Fibroblast of lung (primary cell): ENCODE measurements around the gene NCR2. TPM values are rescaled to one million over a fixed set of nuclear protein-coding genes. Genes with fewer than 3 reads are reported as not detected.

ENCODE experiments used
- DNase-seq, 2 donors: peaks; one replicate each; pipeline versions ENCODE4 v3.0.0 to v3.0.0-alpha.2; 2010; ENCODE audit warnings: low read depth in 2 of 2
- H2AFZ ChIP-seq: 2 replicates; pipeline ENCODE4 v1.5.1; 2012; ENCODE audit warnings: low read length, control low read depth, inconsistent platforms
- H3K27ac ChIP-seq: 2 replicates; pipeline ENCODE4 v1.5.1; 2011; ENCODE audit warnings: low read length, control low read depth; ENCODE audit not compliant: insufficient read depth
- H3K27me3 ChIP-seq: 2 replicates; pipeline ENCODE4 v1.5.1; 2011; ENCODE audit warnings: mild to moderate bottlenecking, low read length; ENCODE audit not compliant: control insufficient read depth, insufficient read depth
- H3K36me3 ChIP-seq: 2 replicates; pipeline ENCODE4 v1.5.1; 2011; ENCODE audit warnings: low read length; ENCODE audit not compliant: control insufficient read depth, insufficient read depth
- H3K4me1 ChIP-seq: 2 replicates; pipeline ENCODE4 v1.5.1; 2011; ENCODE audit warnings: low read length; ENCODE audit not compliant: control insufficient read depth, insufficient read depth; ENCODE audit errors: extremely low read depth
- H3K4me2 ChIP-seq: 2 replicates; pipeline ENCODE4 v1.5.1; 2011; ENCODE audit warnings: low read length, control low read depth; ENCODE audit not compliant: insufficient read depth; ENCODE audit errors: extremely low read depth
- H3K4me3 ChIP-seq, 4 experiments: fragments of 200-600 bp in 1 of 4; sonication (generic) in 1 of 4; replicated peaks in 1 of 4; 2 replicates each; pipeline ENCODE4 v1.5.1; 2011 to 2016; ENCODE audit warnings: low read length in 4 of 4, low read depth in 3 of 4, mild to moderate bottlenecking in 3 of 4, control low read depth in 2 of 4, inconsistent platforms in 1 of 4, mixed read lengths in 1 of 4; ENCODE audit not compliant: insufficient read depth in 1 of 4; ENCODE audit errors: control extremely low read depth in 1 of 4
- H3K79me2 ChIP-seq: 2 replicates; pipeline ENCODE4 v1.5.1; 2012; ENCODE audit warnings: mild to moderate bottlenecking, low read length, inconsistent platforms; ENCODE audit not compliant: control insufficient read depth, insufficient read depth
- H3K9ac ChIP-seq: 2 replicates; pipeline ENCODE4 v1.5.1; 2011; ENCODE audit warnings: mild to moderate bottlenecking, low read length, control low read depth; ENCODE audit not compliant: insufficient read depth
- H3K9me3 ChIP-seq: 2 replicates; pipeline ENCODE4 v1.5.1; 2012; ENCODE audit warnings: low read depth, low read length; ENCODE audit not compliant: control insufficient read depth, insufficient read depth
- H4K20me1 ChIP-seq: 2 replicates; pipeline ENCODE4 v1.5.1; 2011; ENCODE audit warnings: low read length; ENCODE audit not compliant: control insufficient read depth, insufficient read depth; ENCODE audit errors: extremely low read depth
- EZH2 ChIP-seq: IDR thresholded peaks from 2 replicates; pipeline ENCODE4 v1.5.1; 2012; ENCODE audit warnings: low read length, control low read depth, mild to moderate bottlenecking; ENCODE audit errors: missing control alignments
- polyA plus RNA-seq, 2 donors: library from polyadenylated mRNA; depleted of rRNA in 1 of 2; stranded (reverse) in 1 of 2; unstranded in 1 of 2; fragments of >200 nt; gene quantifications; 2 replicates each; pipeline ENCODE4 v1.2.1, GENCODE V29; 2011 to 2012; ENCODE audit warnings: missing spikeins in 1 of 2
- total RNA-seq: library from RNA; depleted of rRNA; stranded (reverse); fragments of >200 nt; gene quantifications from 2 replicates; pipeline ENCODE4 v1.2.1, GENCODE V29; 2014
- TF ChIP-seq, protein P1 (sequence below), 2 donors: IDR thresholded peaks in 1 of 2; conservative IDR thresholded peaks in 1 of 2; 1 replicate in 1 of 2; 2 replicates in 1 of 2; pipeline ENCODE4 v1.5.1; 2011 to 2012; ENCODE audit warnings: low read length in 2 of 2, control low read depth in 1 of 2, inconsistent platforms in 1 of 2, low read depth in 1 of 2, mild to moderate bottlenecking in 1 of 2

The NCR2 gene
- total and polyA plus RNA-seq, 2 donors (not counting 1 experiment from before 2014, with no cell fraction given), result not detected

DNA sequence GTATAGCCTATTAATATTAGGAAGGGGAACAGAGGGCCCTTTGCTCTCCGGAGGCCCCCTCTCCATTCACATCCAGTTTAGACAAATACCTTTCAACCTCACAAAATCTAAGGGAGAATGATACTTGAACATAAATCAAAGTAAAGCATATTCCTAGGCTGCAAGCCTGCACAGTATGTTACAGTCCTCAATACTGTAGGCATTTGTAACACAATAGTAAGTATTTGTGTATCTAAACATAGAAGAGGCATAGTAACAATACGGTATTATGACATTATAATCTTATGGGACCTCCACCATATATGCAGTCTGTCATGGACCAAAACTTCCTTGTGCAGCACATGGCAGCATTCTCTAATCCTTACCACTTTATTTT is 46.7 kb upstream of the NCR2 start:
- Histone ChIP-seq H3K27ac (no peak overlapping the region), H3K79me2 (no peaks in the 10 kb centered on the region), H3K27me3 (no peaks in the 10 kb centered on the region), H3K9me3 (no peaks in the 10 kb centered on the region), H3K36me3 (no peaks in the 10 kb centered on the region), H4K20me1 (no peaks in the 10 kb centered on the region), H2AFZ (no peak overlapping the region), H3K4me1 (no peaks in the 10 kb centered on the region), H3K4me2 (no peak overlapping the region), H3K9ac (no peak overlapping the region), H3K4me3 (no peak overlapping the region)
- no peak for TF ChIP-seq EZH2
- TF ChIP-seq, protein P1, sequence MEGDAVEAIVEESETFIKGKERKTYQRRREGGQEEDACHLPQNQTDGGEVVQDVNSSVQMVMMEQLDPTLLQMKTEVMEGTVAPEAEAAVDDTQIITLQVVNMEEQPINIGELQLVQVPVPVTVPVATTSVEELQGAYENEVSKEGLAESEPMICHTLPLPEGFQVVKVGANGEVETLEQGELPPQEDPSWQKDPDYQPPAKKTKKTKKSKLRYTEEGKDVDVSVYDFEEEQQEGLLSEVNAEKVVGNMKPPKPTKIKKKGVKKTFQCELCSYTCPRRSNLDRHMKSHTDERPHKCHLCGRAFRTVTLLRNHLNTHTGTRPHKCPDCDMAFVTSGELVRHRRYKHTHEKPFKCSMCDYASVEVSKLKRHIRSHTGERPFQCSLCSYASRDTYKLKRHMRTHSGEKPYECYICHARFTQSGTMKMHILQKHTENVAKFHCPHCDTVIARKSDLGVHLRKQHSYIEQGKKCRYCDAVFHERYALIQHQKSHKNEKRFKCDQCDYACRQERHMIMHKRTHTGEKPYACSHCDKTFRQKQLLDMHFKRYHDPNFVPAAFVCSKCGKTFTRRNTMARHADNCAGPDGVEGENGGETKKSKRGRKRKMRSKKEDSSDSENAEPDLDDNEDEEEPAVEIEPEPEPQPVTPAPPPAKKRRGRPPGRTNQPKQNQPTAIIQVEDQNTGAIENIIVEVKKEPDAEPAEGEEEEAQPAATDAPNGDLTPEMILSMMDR (conservative IDR thresholded peaks at IDR 0.05 in 1 of 2, IDR thresholded peaks at IDR 0.05 in 1 of 2; ENCODE audit: low read depth in 1 of 2, low read length in 2 of 2), result no peak
- no peak for DNase-seq

DNA sequence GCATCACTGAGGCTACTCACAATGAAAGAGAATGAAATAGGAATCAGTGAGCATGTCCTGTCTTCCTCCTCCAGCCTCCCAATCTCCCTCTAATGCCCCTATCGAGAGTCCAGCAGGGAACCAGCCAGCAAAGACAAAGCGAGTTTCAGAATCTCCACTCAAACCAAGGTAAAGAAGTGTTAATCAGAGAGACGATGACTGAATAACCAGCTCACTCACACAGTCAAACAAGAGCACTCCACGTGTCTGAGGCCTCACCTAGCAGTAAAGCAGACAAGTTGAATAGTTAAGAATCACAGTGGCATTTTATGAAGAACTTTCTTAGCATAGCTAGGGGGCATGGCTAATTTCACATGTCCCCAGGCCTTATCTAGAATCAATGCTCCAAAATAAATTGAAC is 45.6 kb upstream of the NCR2 start:
- TF ChIP-seq, protein P1 (conservative IDR thresholded peaks at IDR 0.05 in 1 of 2, IDR thresholded peaks at IDR 0.05 in 1 of 2; ENCODE audit: low read depth in 1 of 2, low read length in 2 of 2), result no peak
- no peak for TF ChIP-seq EZH2
- DNase-seq, result no peak
- Histone ChIP-seq H3K27me3 (no peaks in the 10 kb centered on the region), H3K36me3 (no peaks in the 10 kb centered on the region), H3K9ac (no peak overlapping the region), H3K4me2 (no peak overlapping the region), H3K4me1 (no peaks in the 10 kb centered on the region), H3K79me2 (no peaks in the 10 kb centered on the region), H2AFZ (no peak overlapping the region), H3K9me3 (no peaks in the 10 kb centered on the region), H3K4me3 (no peak overlapping the region), H4K20me1 (no peaks in the 10 kb centered on the region), H3K27ac (no peak overlapping the region)

- Histone ChIP-seq H3K36me3 (no peaks in the 10 kb centered on the region), H3K9ac (no peak overlapping the region), H3K9me3 (no peaks in the 10 kb centered on the region), H3K27me3 (no peaks in the 10 kb centered on the region), H4K20me1 (no peaks in the 10 kb centered on the region), H3K4me3 (no peak overlapping the region), H3K4me2 (no peak overlapping the region), H3K27ac (no peak overlapping the region), H3K79me2 (no peaks in the 10 kb centered on the region), H3K4me1 (no peaks in the 10 kb centered on the region), H2AFZ (no peak overlapping the region)
- no peak for TF ChIP-seq EZH2
- TF ChIP-seq, protein P1 (conservative IDR thresholded peaks at IDR 0.05 in 1 of 2, IDR thresholded peaks at IDR 0.05 in 1 of 2; ENCODE audit: low read depth in 1 of 2, low read length in 2 of 2), result no peak
- DNase-seq, result no peak
Observed at GRCh38 chr6:41291717-41292116, 43.7 kb upstream of the NCR2 start.
